GM23248 (cell line): Measurements from ENCODE around the gene USP20.

Source experiments
- EZH2 ChIP-seq: fragments of 200-600 bp; sonication (generic); IDR thresholded peaks from 2 replicates; pipeline ENCODE4 v1.6.1; 2018; ENCODE audit warnings: antibody characterized with exemption, mild to moderate bottlenecking; ENCODE audit not compliant: insufficient read depth, poor library complexity, severe bottlenecking
- EZH2phosphoT487 ChIP-seq: fragments of 200-600 bp; sonication (generic); IDR thresholded peaks from 2 replicates; pipeline ENCODE4 v1.6.1; 2018; ENCODE audit warnings: antibody characterized with exemption, moderate library complexity, mild to moderate bottlenecking, low read depth; ENCODE audit not compliant: insufficient read depth

DNA sequence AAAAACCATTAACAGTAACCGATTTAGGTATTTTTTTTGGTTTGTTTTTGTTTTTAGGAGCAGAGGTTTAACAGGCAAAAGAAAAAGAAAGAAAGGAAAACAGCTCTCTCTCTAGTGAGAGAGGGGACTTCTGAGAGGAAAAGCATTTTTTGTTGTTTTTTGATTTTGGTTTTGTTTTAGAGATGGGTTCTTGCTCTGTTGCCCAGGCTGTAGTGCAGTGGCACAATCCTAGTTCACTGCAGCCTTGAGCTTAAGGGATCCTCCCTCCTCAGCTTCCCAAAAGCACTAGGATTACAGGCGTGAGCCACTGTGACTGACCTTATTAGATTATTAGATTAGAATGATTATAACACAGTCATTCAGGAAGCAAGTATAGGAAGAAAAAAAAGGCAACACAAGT lies 10.1 kb downstream of the USP20 start:
- no peak for TF ChIP-seq EZH2
- no peak for TF ChIP-seq EZH2phosphoT487
